Spleen (tissue), 11 donors: ENCODE results near the gene TPX2. TPM values are rescaled to one million over a fixed set of nuclear protein-coding genes. Genes with fewer than 3 reads are reported as not detected.
A peak's percentile ranks its signal among the peaks of the same experiment; 100 is the strongest.

Experiments used
- DNase-seq: peaks from one replicate; pipeline ENCODE4 v3.0.0-alpha.2; 2020
- H3K27ac ChIP-seq, 8 donors: fragments of 200-600 bp; sonication (generic) in 7 of 8; 1 replicate in 4 of 8; 2 replicates in 4 of 8; pipeline versions ENCODE4 v1.5.0 to v1.8.0; 2016 to 2021; ENCODE audit warnings: inconsistent platforms in 4 of 8, mild to moderate bottlenecking in 4 of 8, moderate library complexity in 1 of 8
- H3K27me3 ChIP-seq, 7 donors: fragments of 200-600 bp; sonication (generic) in 6 of 7; replicated peaks in 1 of 7; 1 replicate in 4 of 7; 2 replicates in 3 of 7; pipeline versions ENCODE4 v1.5.0 to v1.8.0; 2016 to 2021; ENCODE audit warnings: inconsistent platforms in 3 of 7, mild to moderate bottlenecking in 1 of 7
- H3K36me3 ChIP-seq, 6 donors: fragments of 200-600 bp; sonication (generic) in 5 of 6; 1 replicate in 4 of 6; 2 replicates in 2 of 6; pipeline versions ENCODE4 v1.5.0 to v1.8.0; 2016 to 2021; ENCODE audit warnings: inconsistent platforms in 2 of 6
- H3K4me1 ChIP-seq, 6 donors: fragments of 200-600 bp; sonication (generic) in 5 of 6; 1 replicate in 3 of 6; 2 replicates in 3 of 6; pipeline versions ENCODE4 v1.5.0 to v1.8.0; 2016 to 2021; ENCODE audit warnings: inconsistent platforms in 3 of 6
- H3K4me3 ChIP-seq, 8 donors: fragments of 200-600 bp; sonication (generic) in 7 of 8; 1 replicate in 4 of 8; 2 replicates in 4 of 8; pipeline versions ENCODE4 v1.5.0 to v1.8.0; 2016 to 2021; ENCODE audit warnings: inconsistent platforms in 4 of 8, mild to moderate bottlenecking in 4 of 8, moderate library complexity in 2 of 8
- H3K9me3 ChIP-seq, 8 donors: fragments of 200-600 bp; sonication (generic) in 7 of 8; 1 replicate in 4 of 8; 2 replicates in 4 of 8; pipeline versions ENCODE4 v1.5.0 to v1.8.0; 2016 to 2021; ENCODE audit warnings: inconsistent platforms in 4 of 8
- CTCF ChIP-seq, 11 experiments: fragments of 200-600 bp in 7 of 11; fragments of 450-650 bp in 4 of 11; sonication (generic) in 4 of 11; IDR thresholded peaks in 8 of 11; conservative IDR thresholded peaks in 3 of 11; 1 replicate in 7 of 11; 2 replicates in 4 of 11; pipeline versions ENCODE4 v1.4.0 to v1.8.0; 2016 to 2021; ENCODE audit warnings: antibody characterized with exemption in 11 of 11, inconsistent platforms in 4 of 11, mild to moderate bottlenecking in 1 of 11
- POLR2A ChIP-seq, 3 donors: fragments of 450-650 bp; IDR thresholded peaks; one replicate each; pipeline ENCODE4 v1.5.1; 2017; ENCODE audit warnings: antibody characterized with exemption in 3 of 3, mild to moderate bottlenecking in 1 of 3
- POLR2AphosphoS5 ChIP-seq, 3 donors: sonication (generic); formaldehyde crosslinking; IDR thresholded peaks; one replicate each; pipeline ENCODE4 v1.5.1; 2017; ENCODE audit warnings: antibody characterized with exemption in 3 of 3
- WGBS, 5 donors: extraction: QIAGEN DNeasy Blood & Tissue Kit in 3 of 5; methylation state at CpG; one replicate each; pipeline versions ENCODE4 v1.1.5 to v1.1.7; 2013 to 2018; 5-methylcytosine and 5-hydroxymethylcytosine counted together
- intact Hi-C: fragments of 100-400 bp; cut with DNase I; formaldehyde crosslinking; loops from one replicate; pipeline ENCODE4 v1.15.0; 2023; ENCODE audit warnings: low total_unique reads
- polyA plus RNA-seq, 3 donors: library from polyadenylated mRNA; stranded (reverse); fragments of 200-250 nt; gene quantifications; one replicate each; pipeline ENCODE4 v1.2.1, GENCODE V29; 2013
- total RNA-seq, 7 donors: library from RNA; depleted of rRNA in 3 of 7; stranded (reverse); fragments of >200 nt in 3 of 7; fragmentation: NEBNext Ultra II Directional in 4 of 7; extraction: Animal tissue kit (Norgen Biotek cat#: 25700) in 4 of 7; gene quantifications; one replicate each; pipeline versions ENCODE4 v1.1.0 to v1.2.1, GENCODE V29; 2016 to 2021
- donor health status: healthy with polysubstance abuse.
- donor health status: DM: no; HTN: no; CAD: no; lungs with moderate emphysema.
- donor health status: DM: no; HTN: no; CAD: no.
- donor health status: Bipolar disorder and iron deficiency.
- donor health status: healthy.
- donor health status: DM: no; HTN: no; CAD: no.
- donor health status: DM: yes; HTN: yes; CAD: no.

TPX2 gene
- total and polyA plus RNA-seq, 10 donors: 1.4 to 16.2 (median 7.2) TPM

DNA sequence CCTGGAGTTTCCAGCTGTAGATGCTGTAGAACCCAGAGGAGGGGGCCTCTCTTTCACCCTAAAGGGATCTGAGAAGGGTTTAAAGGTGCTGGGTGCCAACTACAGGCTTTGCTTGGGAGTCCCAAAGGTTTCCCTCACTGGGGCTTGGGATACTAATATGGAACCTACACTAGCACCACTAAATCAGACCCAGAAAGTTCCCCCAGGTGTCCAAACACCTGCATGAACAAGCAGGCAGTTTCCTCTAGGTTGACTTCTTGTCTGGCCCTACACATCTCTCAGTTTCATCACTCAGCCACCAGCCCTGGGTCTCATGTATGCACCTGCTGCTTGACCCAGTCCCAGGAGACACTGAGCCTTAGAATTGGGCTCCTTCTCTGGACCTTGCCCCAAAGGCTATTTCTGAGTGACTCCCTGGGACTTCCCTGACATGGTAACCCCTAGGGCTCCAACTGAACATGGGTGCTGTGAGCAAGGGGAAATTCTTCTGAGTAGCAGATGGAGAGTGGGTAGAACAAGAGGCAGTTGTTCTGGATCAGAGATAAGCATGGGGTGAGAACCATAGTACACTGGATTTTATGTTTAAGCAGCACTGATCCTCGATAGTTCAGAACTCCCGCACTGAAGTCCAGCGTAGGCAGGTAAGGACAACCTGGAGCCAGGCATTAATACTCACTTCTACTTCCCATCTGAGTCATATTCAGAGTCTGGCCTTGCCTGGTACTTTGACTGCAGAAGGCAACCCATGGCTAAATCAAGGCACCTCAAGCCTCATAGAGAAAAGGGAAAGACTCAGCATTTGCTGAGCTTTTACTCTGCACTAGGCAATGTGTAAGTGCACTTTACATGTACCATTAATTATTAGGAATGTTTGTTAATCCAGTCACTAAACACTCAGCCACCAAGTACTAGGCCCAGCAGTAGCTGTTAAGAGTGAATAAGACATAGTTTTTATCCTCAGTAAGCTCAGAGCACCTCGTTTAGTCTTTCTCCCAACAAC lies 33.2 kb upstream of the TPX2 start:
- 58 to 77% (median 73%) methylated on average over 4 of the region's 4 CpGs for WGBS, 5 donors
- peak; percentile 42 for DNase-seq
- intact Hi-C loops: no loop called here
- H3K27ac ChIP-seq: peak overlapping the region in 7 of 8 donors; percentile 11 to 62 (median 58)
- H3K36me3 ChIP-seq: peaks cover 0 to 94% (median 25%) of the 10 kb centered on the region in 6 donors
- H3K9me3 ChIP-seq: no peaks in the 10 kb centered on the region
- TF ChIP-seq POLR2AphosphoS5 (IDR thresholded peaks at IDR 0.05): peak in 1 of 3 donors; percentile 58
- no peak for TF ChIP-seq POLR2A (IDR thresholded peaks at IDR 0.05)
- TF ChIP-seq CTCF (IDR thresholded peaks at IDR 0.05 in 8 of 11, conservative IDR thresholded peaks at IDR 0.05 in 3 of 11): no peak
- no peaks in the 10 kb centered on the region for H3K27me3 ChIP-seq
- H3K4me3 ChIP-seq: peak overlapping the region in 1 of 8 donors; percentile 3
- H3K4me1 ChIP-seq: peaks cover 9 to 88% (median 60%) of the 10 kb centered on the region in 6 donors

DNA sequence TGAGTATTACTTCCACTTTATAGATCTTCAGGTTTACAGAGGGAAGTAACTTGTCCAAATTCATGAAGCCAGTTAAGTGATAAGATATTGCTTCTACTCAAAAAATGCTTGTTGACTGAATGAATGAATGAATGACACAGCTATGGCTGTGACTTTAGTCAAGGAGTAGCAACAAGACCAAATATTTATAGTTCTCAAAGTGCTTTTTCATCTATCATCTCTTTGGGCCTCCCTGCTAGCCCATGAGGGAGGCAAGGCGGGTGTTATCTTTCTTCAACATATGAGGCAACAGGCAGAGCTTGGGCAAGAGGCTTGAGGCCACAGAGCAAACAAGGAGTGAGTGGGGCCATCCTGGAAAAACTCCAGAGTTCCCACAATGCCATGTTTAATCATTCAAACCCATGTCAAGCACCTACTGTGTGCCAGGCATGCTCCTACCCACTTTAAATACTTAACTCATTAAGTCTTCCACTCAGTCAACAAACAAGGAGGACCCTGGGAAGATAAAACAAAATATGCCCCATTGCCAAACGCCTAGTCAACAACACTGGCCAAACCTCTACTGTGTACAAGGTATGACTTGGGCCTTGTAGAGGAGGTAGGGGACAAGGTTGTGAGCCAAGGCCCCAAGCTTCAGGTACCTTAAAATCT lies 32.4 kb upstream of the TPX2 start:
- Histone ChIP-seq H3K4me1 (peaks cover 17 to 90% (median 61%) of the 10 kb centered on the region in 6 donors), H3K27ac (peak overlapping the region in 7 of 8 donors; percentile 10 to 62 (median 41))

GRCh38 chr20:31707258-31707615 lies 31.9 kb upstream of the TPX2 start:
- Histone ChIP-seq H3K9me3 (no peaks in the 10 kb centered on the region), H3K27ac (peak overlapping the region in 4 of 8 donors; percentile 31 to 62 (median 50)), H3K4me3 (no peak overlapping the region), H3K27me3 (no peaks in the 10 kb centered on the region), H3K36me3 (peaks cover 0 to 100% (median 23%) of the 10 kb centered on the region in 6 donors), H3K4me1 (peaks cover 18 to 90% (median 64%) of the 10 kb centered on the region in 6 donors)
- peak; percentile 18 for DNase-seq
- TF ChIP-seq CTCF (IDR thresholded peaks at IDR 0.05 in 8 of 11, conservative IDR thresholded peaks at IDR 0.05 in 3 of 11): no peak
- intact Hi-C loops: no loop called here
- 78 to 100% (median 98%) methylated on average over 5 of the region's 5 CpGs for WGBS, 5 donors

More for the DNA sequence above, 32.4 kb upstream of the TPX2 start:
- DNase-seq: no peak
- H3K36me3 ChIP-seq: peaks cover 0 to 100% (median 23%) of the 10 kb centered on the region in 6 donors
- no peaks in the 10 kb centered on the region for H3K27me3 ChIP-seq
- 73 to 92% (median 84%) methylated on average over 2 of the region's 2 CpGs for WGBS, 5 donors
- H3K4me3 ChIP-seq: peak overlapping the region in 1 of 8 donors; percentile 3
- no peaks in the 10 kb centered on the region for H3K9me3 ChIP-seq
- TF ChIP-seq CTCF (IDR thresholded peaks at IDR 0.05 in 8 of 11, conservative IDR thresholded peaks at IDR 0.05 in 3 of 11) (no peak), POLR2A (IDR thresholded peaks at IDR 0.05) (no peak), POLR2AphosphoS5 (IDR thresholded peaks at IDR 0.05) (no peak)
- intact Hi-C loops: no loop called here
